ENCODE results near the gene BAIAP3.

BAIAP3 gene

GRCh38 chr16:1300664-1301476 is 32.6 kb upstream of the BAIAP3 start:
- peak; percentile 77 for DNase-seq (ENCODE audit: low spot score)

- DNase-seq (ENCODE audit: low spot score) = no peak
Measured at GRCh38 chr16:1301562-1301961, 31.9 kb upstream of the BAIAP3 start.

GRCh38 chr16:1305823-1306222 is 27.6 kb upstream of the BAIAP3 start:
- DNase-seq (ENCODE audit: low spot score) = no peak

GRCh38 chr16:1306334-1306733 is 27.1 kb upstream of the BAIAP3 start:
- no peak for DNase-seq (ENCODE audit: low spot score)

GRCh38 chr16:1308036-1308976 is 25.1 kb upstream of the BAIAP3 start:
- DNase-seq (ENCODE audit: low spot score) = no peak

GRCh38 chr16:1308977-1309885 is 24.2 kb upstream of the BAIAP3 start, which contains the start of gene UBE2I:
Gene UBE2I (plus strand): TSS chr16:1309636. CDS start chr16:1314031, 4,395 bp downstream.
- peak; percentile 99 for DNase-seq (ENCODE audit: low spot score)

- peak; percentile 41 for DNase-seq (ENCODE audit: low spot score)
Measured at GRCh38 chr16:1309888-1310831, 23.3 kb upstream of the BAIAP3 start.

- DNase-seq (ENCODE audit: low spot score) = no peak
Measured at GRCh38 chr16:1310832-1311200, 22.6 kb upstream of the BAIAP3 start.

GRCh38 chr16:1311212-1311737 is 22.2 kb upstream of the BAIAP3 start:
- DNase-seq (ENCODE audit: low spot score) = no peak

- no peak for DNase-seq (ENCODE audit: low spot score)
Measured at GRCh38 chr16:1311738-1312466, 21.5 kb upstream of the BAIAP3 start.

GRCh38 chr16:1312467-1312816 is 21.0 kb upstream of the BAIAP3 start:
- no peak for DNase-seq (ENCODE audit: low spot score)

- no peak for DNase-seq (ENCODE audit: low spot score)
Measured at GRCh38 chr16:1312903-1313302, 20.5 kb upstream of the BAIAP3 start.

- no peak for DNase-seq (ENCODE audit: low spot score)
Measured at GRCh38 chr16:1313721-1314369, 19.6 kb upstream of the BAIAP3 start.

- DNase-seq (ENCODE audit: low spot score) = no peak
Measured at GRCh38 chr16:1314399-1315068, 18.9 kb upstream of the BAIAP3 start.

GRCh38 chr16:1315081-1316032 is 18.1 kb upstream of the BAIAP3 start:
- DNase-seq (ENCODE audit: low spot score) = no peak

GRCh38 chr16:1316033-1316405 is 17.4 kb upstream of the BAIAP3 start:
- DNase-seq (ENCODE audit: low spot score) = no peak

- DNase-seq (ENCODE audit: low spot score) = no peak
Measured at GRCh38 chr16:1317479-1318267, 15.8 kb upstream of the BAIAP3 start.
